Ishikawa (cell line): ENCODE measurements around the gene FGF4.

ENCODE experiments used
- CEBPB ChIP-seq: IDR thresholded peaks from 2 replicates; pipeline ENCODE4 v1.6.1; 2012
- CREB1 ChIP-seq: IDR thresholded peaks from 2 replicates; pipeline ENCODE4 v1.6.1; 2012; ENCODE audit warnings: low read depth
- EP300 ChIP-seq: IDR thresholded peaks from 2 replicates; pipeline ENCODE4 v1.6.1; 2012; ENCODE audit warnings: borderline replicate concordance
- FOXM1 ChIP-seq: IDR thresholded peaks from 2 replicates; pipeline ENCODE4 v1.6.1; 2012; ENCODE audit warnings: low read depth, borderline replicate concordance
- NFIC ChIP-seq: IDR thresholded peaks from 2 replicates; pipeline ENCODE4 v1.6.1; 2012
- RAD21 ChIP-seq: IDR thresholded peaks from 2 replicates; pipeline ENCODE4 v1.6.1; 2012; ENCODE audit warnings: low read depth
- TAF1 ChIP-seq: IDR thresholded peaks from 2 replicates; pipeline ENCODE4 v1.6.1; 2012; ENCODE audit warnings: low read depth, mild to moderate bottlenecking
- TCF12 ChIP-seq: IDR thresholded peaks from 2 replicates; pipeline ENCODE4 v1.6.1; 2012; ENCODE audit warnings: low read depth
- TEAD4 ChIP-seq: IDR thresholded peaks from 2 replicates; pipeline ENCODE4 v1.6.1; 2012
- YY1 ChIP-seq: IDR thresholded peaks from 2 replicates; pipeline ENCODE4 v1.6.1; 2012; ENCODE audit warnings: low read depth
- ZBTB7A ChIP-seq: IDR thresholded peaks from 2 replicates; pipeline ENCODE4 v1.6.1; 2012; ENCODE audit warnings: low read depth
- TF ChIP-seq, protein P1 (sequence below): IDR thresholded peaks from 2 replicates; pipeline ENCODE4 v1.6.1; 2012
- TF ChIP-seq, protein P2 (sequence below): IDR thresholded peaks from 2 replicates; pipeline ENCODE4 v1.6.1; 2012; ENCODE audit warnings: low read depth, mild to moderate bottlenecking

DNA sequence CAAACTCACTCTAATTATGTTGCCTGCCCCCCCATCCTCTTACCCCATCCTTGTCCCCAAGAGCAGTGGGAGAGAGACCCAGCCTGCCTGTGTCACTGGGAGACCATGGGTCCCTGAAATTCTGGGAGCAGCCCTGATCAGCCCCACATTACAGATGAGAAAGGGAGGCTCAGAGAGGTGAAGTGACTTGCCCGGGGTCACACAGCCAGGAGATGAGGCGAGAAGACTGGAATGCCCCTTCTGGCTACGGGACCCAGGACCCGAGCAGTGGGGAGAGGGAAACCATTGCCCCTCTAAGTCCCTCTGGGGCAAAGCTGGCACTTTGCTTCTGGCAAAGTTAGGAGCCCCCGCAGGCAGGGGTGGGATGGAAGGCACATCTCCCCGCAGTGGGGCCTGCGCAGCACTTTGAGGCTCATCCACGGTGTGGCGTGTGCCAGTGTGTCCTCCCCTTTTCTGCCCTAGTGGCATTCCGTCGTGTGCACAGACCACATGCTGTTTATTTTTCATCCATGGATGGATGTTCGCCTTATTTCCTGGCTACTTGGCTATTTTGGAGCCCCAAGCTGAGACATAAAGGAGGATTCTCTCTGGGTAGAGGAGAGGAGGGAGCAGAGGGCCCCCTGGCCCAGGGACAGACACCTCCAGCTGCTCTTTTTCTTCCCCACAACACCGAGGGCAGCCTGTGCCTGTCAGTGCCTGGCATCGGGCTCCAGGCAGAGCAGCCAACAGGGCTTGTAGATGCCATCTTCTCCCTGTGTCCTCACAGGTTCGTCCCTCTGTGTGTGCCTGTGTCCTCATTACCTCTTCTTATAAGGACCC is 47.7 kb upstream of the FGF4 start:
- TF ChIP-seq TCF12 (no peak), FOXM1 (no peak), YY1 (no peak), CEBPB (no peak), EP300 (no peak), RAD21 (no peak), TAF1 (no peak), NFIC (no peak), ZBTB7A (no peak), TEAD4 (no peak), CREB1 (no peak)
- TF ChIP-seq, protein P1, sequence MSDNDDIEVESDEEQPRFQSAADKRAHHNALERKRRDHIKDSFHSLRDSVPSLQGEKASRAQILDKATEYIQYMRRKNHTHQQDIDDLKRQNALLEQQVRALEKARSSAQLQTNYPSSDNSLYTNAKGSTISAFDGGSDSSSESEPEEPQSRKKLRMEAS, result no peak
- TF ChIP-seq, protein P2, sequence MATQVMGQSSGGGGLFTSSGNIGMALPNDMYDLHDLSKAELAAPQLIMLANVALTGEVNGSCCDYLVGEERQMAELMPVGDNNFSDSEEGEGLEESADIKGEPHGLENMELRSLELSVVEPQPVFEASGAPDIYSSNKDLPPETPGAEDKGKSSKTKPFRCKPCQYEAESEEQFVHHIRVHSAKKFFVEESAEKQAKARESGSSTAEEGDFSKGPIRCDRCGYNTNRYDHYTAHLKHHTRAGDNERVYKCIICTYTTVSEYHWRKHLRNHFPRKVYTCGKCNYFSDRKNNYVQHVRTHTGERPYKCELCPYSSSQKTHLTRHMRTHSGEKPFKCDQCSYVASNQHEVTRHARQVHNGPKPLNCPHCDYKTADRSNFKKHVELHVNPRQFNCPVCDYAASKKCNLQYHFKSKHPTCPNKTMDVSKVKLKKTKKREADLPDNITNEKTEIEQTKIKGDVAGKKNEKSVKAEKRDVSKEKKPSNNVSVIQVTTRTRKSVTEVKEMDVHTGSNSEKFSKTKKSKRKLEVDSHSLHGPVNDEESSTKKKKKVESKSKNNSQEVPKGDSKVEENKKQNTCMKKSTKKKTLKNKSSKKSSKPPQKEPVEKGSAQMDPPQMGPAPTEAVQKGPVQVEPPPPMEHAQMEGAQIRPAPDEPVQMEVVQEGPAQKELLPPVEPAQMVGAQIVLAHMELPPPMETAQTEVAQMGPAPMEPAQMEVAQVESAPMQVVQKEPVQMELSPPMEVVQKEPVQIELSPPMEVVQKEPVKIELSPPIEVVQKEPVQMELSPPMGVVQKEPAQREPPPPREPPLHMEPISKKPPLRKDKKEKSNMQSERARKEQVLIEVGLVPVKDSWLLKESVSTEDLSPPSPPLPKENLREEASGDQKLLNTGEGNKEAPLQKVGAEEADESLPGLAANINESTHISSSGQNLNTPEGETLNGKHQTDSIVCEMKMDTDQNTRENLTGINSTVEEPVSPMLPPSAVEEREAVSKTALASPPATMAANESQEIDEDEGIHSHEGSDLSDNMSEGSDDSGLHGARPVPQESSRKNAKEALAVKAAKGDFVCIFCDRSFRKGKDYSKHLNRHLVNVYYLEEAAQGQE, result no peak
